Lung (tissue), 12 donors: ENCODE results near the gene PLEKHG4. TPM values are rescaled to one million over a fixed set of nuclear protein-coding genes. Genes with fewer than 3 reads are reported as not detected.

ENCODE experiments used
- ATAC-seq: fragments of 200-7000 bp; cut with Tn5 transposase; one replicate; pipeline ENCODE4 v1.9.1; 2020; ENCODE audit warnings: moderate number of reproducible peaks; ENCODE audit not compliant: insufficient read depth, low FRiP score
- DNase-seq, 3 donors: peaks; one replicate each; pipeline ENCODE4 v3.0.0-alpha.2; 2013 to 2017
- H3K27ac ChIP-seq, 2 donors: one replicate each; pipeline ENCODE4 v1.5.1; 2013; ENCODE audit warnings: mild to moderate bottlenecking in 2 of 2, moderate library complexity in 2 of 2, control low read depth in 1 of 2, inconsistent platforms in 1 of 2, low read depth in 1 of 2, low read length in 1 of 2
- H3K27me3 ChIP-seq, 3 donors: one replicate each; pipeline ENCODE4 v1.5.1; 2013; ENCODE audit warnings: low read length in 2 of 3; ENCODE audit not compliant: control insufficient read depth in 3 of 3, insufficient read depth in 3 of 3
- H3K36me3 ChIP-seq, 4 donors: one replicate each; pipeline ENCODE4 v1.5.1; 2013; ENCODE audit warnings: low read length in 4 of 4, mild to moderate bottlenecking in 1 of 4, moderate library complexity in 1 of 4; ENCODE audit not compliant: control insufficient read depth in 4 of 4, insufficient read depth in 4 of 4
- H3K4me1 ChIP-seq, 5 donors: one replicate each; pipeline ENCODE4 v1.5.1; 2013; ENCODE audit warnings: low read length in 5 of 5, mild to moderate bottlenecking in 2 of 5, moderate library complexity in 1 of 5; ENCODE audit not compliant: control insufficient read depth in 5 of 5, insufficient read depth in 5 of 5
- H3K4me3 ChIP-seq: one replicate; pipeline ENCODE4 v1.5.1; 2013; ENCODE audit warnings: mild to moderate bottlenecking, control low read depth, moderate library complexity
- H3K9ac ChIP-seq, 2 donors: one replicate each; pipeline ENCODE4 v1.5.1; 2013; ENCODE audit warnings: low read length in 2 of 2, control low read depth in 1 of 2; ENCODE audit not compliant: insufficient read depth in 1 of 2
- H3K9me3 ChIP-seq, 4 donors: one replicate each; pipeline ENCODE4 v1.5.1; 2013; ENCODE audit warnings: low read length in 3 of 4, mild to moderate bottlenecking in 1 of 4, moderate library complexity in 1 of 4; ENCODE audit not compliant: control insufficient read depth in 4 of 4, insufficient read depth in 3 of 4
- WGBS, 2 donors: extraction: QIAGEN DNeasy Blood & Tissue Kit; methylation state at CpG; one replicate each; pipeline ENCODE4 v1.1.7; 2013; 5-methylcytosine and 5-hydroxymethylcytosine counted together
- polyA plus RNA-seq, 2 donors: library from polyadenylated mRNA; stranded (reverse); fragments of 200-250 nt; gene quantifications; one replicate each; pipeline ENCODE4 v1.2.1, GENCODE V29; 2013
- total RNA-seq, 2 donors: library from RNA; depleted of rRNA in 1 of 2; stranded (reverse); fragments of >200 nt in 1 of 2; gene quantifications; one replicate each; pipeline ENCODE4 v1.2.1, GENCODE V29; 2014 to 2021
- TF ChIP-seq, protein P1 (sequence below): IDR thresholded peaks from 2 replicates; pipeline ENCODE4 v1.5.1; 2012; ENCODE audit warnings: mild to moderate bottlenecking; ENCODE audit errors: control extremely low read depth, extremely low read depth
- donor health status: control.
- donor health status: control.
- donor health status: Bipolar disorder and iron deficiency.
- donor health status: healthy.
- donor health status: DM: yes; HTN: yes; CAD: no.

Gene PLEKHG4
- total and polyA plus RNA-seq, 4 donors = 9.0 to 26.9 (median 17.1) TPM

DNA sequence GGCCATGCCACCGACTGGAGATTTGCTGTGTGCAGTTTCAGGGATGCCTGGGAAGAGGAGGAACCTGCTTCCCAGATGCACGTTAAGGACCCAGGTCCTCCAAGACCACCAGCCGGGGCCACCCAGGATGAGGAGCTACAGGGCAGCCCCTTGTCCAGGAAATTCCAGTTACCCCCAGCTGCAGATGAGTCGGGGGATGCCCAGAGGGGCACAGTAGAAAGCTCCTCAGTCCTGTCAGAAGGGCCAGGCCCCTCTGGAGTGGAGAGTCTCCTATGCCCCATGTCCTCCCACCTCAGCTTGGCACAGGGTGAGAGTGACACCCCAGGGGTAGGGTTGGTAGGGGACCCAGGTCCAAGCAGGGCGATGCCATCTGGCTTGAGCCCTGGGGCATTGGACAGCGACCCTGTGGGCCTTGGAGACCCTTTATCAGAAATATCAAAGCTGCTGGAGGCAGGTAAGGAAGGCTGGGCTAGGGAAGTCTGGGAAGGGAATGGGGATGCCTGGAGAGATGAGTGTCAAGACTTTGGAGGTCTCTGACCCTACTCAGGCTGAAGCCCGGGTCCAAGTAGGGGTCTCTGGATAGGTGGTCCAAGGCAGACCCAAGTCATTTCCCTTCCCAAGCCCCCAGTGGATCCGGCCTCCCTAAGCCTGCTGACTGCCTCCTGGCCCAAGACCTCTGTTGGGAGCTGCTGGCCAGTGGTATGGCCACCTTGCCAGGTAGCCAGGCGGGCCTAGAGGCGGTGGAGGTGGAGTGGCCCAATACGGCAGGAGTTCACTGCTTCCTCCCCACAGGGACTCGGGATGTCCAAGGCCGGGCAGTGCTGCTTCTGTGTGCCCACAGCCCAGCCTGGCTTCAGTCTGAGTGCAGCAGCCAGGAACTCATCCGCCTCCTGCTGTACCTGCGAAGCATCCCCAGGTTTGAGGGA is 1.0 kb downstream of the PLEKHG4 start:
- H3K27ac ChIP-seq = no peak overlapping the region
- peaks cover 0 to 6% (median 1%) of the 10 kb centered on the region in 4 donors for H3K36me3 ChIP-seq
- TF ChIP-seq, protein P1, sequence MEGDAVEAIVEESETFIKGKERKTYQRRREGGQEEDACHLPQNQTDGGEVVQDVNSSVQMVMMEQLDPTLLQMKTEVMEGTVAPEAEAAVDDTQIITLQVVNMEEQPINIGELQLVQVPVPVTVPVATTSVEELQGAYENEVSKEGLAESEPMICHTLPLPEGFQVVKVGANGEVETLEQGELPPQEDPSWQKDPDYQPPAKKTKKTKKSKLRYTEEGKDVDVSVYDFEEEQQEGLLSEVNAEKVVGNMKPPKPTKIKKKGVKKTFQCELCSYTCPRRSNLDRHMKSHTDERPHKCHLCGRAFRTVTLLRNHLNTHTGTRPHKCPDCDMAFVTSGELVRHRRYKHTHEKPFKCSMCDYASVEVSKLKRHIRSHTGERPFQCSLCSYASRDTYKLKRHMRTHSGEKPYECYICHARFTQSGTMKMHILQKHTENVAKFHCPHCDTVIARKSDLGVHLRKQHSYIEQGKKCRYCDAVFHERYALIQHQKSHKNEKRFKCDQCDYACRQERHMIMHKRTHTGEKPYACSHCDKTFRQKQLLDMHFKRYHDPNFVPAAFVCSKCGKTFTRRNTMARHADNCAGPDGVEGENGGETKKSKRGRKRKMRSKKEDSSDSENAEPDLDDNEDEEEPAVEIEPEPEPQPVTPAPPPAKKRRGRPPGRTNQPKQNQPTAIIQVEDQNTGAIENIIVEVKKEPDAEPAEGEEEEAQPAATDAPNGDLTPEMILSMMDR = no peak
- no peaks in the 10 kb centered on the region for H3K27me3 ChIP-seq
- no peaks in the 10 kb centered on the region for H3K9me3 ChIP-seq
- no peak overlapping the region for H3K9ac ChIP-seq
- WGBS, 2 donors = 95 to 97% methylated on average over 15 of the region's 15 CpGs
- H3K4me3 ChIP-seq = no peak overlapping the region
- peaks cover 0 to 22% (median 5%) of the 10 kb centered on the region in 5 donors for H3K4me1 ChIP-seq
- DNase-seq (no peak), ATAC-seq (no peak)

DNA sequence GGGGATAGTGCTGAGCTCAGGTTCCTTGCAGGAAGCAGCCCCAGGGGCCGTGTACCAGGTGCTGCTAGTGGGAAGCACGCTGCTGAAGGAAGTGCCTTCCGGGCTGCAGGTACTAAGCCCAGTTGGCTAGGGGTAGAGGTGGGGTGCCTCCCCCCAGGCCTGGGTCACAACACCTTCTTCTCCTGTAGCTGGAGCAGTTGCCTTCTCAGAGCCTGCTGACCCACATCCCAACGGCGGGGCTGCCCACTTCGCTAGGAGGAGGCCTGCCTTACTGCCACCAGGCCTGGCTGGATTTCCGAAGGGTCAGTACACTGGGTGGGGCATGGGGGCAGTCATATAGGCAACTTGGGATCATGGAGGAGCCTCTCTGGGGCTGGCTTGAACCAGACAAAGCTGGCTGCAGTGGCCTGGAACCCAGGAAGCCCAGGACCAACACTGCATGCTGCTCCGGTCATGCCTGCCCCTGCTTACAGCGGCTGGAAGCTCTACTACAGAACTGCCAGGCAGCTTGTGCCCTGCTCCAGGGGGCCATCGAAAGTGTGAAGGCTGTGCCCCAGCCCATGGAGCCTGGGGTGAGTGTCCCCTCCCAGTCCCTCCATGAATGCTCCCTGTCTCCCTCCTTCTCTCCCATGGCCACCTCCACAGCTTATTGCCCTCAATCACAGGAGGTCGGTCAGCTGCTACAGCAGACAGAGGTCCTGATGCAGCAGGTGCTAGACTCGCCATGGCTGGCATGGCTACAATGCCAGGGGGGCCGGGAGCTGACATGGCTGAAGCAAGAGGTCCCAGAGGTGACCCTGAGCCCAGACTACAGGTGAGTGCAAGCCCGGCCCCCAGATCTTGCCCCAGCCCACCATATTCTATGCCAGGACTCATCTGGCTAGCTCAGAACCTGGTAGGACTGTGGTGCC is 2.5 kb downstream of the PLEKHG4 start:
- Histone ChIP-seq H3K4me3 (no peak overlapping the region), H3K36me3 (peaks cover 0 to 2% (median 0%) of the 10 kb centered on the region in 4 donors), H3K9ac (no peak overlapping the region), H3K27ac (no peak overlapping the region), H3K9me3 (no peaks in the 10 kb centered on the region), H3K4me1 (peaks cover 0 to 22% (median 5%) of the 10 kb centered on the region in 5 donors), H3K27me3 (no peaks in the 10 kb centered on the region)
- 96% methylated on average over 12 to 14 of the region's 14 CpGs for WGBS, 2 donors
- ATAC-seq (no peak), DNase-seq (no peak)
- TF ChIP-seq, protein P1 = no peak

DNA sequence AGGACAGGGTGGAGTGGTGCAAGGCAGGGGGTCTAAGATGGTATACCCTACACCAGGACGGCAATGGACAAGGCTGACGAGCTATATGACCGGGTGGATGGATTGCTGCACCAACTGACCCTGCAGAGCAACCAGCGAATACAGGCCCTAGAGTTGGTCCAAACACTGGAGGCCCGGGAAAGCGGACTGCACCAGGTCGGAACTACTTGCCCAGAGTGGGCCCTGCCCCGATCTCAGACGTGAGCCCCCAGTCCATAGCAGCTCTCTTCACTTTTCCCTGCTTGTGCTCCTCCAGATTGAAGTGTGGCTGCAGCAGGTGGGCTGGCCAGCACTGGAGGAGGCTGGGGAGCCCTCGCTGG is 3.1 kb downstream of the PLEKHG4 start:
- WGBS, 2 donors = 97 to 98% methylated on average over 10 of the region's 10 CpGs
- no peak overlapping the region for H3K4me3 ChIP-seq
- peaks cover 0 to 5% (median 0%) of the 10 kb centered on the region in 4 donors for H3K36me3 ChIP-seq
- ATAC-seq (no peak), DNase-seq (no peak)
- H3K9ac ChIP-seq = no peak overlapping the region
- no peaks in the 10 kb centered on the region for H3K9me3 ChIP-seq
- H3K4me1 ChIP-seq = peaks cover 0 to 21% (median 5%) of the 10 kb centered on the region in 5 donors
- H3K27ac ChIP-seq = no peak overlapping the region
- TF ChIP-seq, protein P1 = no peak
- H3K27me3 ChIP-seq = no peaks in the 10 kb centered on the region
